Measurements from ENCODE around the gene GCK.
A peak's percentile ranks its signal among the peaks of the same experiment; 100 is the strongest.
"Not testable (repeated sequence)": the region's sequence is repeated elsewhere in the genome, so short reads cannot be mapped to it uniquely, and the experiment has no call there.

The GCK gene

GRCh38 chr7:44176486-44176885, 12.8 kb downstream of the GCK start:
- no peak for DNase-seq

GRCh38 chr7:44175730-44176129, 13.5 kb downstream of the GCK start:
- no peak for DNase-seq

DNA sequence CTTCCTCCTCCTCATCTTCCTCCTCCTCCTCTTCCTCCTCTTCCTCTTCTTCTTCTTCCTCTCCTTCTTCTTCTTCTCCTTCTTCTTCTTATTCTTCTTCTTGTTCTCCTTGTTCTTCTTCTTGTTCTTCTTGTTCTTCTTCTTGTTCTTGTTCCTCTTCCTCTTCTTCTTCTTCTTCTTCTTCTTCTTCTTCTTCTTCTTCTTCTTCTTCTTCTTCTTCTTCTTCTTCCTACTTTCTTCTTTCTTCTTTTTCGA, 14.6 kb downstream of the GCK start:
- DNase-seq = not testable (repeated sequence)

DNA sequence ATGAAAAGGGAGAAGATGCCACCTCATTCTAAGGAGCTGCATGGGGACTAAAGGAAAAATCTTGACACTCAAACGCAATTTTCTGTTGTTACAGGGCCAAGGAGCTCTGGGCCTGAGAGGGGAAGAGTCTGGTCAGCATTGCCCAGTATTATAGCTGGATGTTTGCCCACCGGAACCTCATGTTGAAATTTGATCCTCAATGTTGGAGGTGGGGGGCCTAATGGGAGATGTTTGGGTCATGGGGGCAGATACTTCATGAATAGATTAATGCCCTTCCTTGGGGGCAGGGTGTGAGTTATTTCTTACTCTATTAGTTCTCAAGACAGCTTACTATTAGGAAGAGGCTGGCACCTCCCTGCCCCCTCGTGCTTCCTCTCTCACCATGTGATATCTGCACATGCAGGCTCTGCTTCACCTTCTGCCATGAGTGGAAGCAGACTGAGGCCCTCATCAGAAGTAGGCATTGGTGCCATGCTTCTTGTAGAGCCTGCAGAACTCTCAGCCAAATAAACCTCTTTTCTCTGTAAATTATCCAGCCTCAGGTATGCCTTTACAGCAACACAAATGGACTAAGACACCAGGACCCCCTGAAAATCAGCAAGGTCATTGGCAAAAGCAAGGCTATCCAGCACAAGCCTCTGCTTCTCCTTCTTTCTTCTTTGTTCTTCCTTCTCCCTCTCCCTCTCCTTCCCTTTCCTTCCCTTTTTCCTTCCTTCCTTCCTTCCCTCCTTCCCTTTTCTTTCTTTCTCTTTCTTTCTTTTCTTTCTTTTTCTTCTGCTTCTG, 15.1 kb downstream of the GCK start:
- DNase-seq = no peak

GRCh38 chr7:44172803-44173424, 16.3 kb downstream of the GCK start:
- DNase-seq = peak; percentile 20

GRCh38 chr7:44172352-44172751, 16.9 kb downstream of the GCK start:
- no peak for DNase-seq

- DNase-seq = not testable (repeated sequence)
These were observed 17.3 kb downstream of the GCK start for GRCh38 chr7:44171901-44172300.

DNA sequence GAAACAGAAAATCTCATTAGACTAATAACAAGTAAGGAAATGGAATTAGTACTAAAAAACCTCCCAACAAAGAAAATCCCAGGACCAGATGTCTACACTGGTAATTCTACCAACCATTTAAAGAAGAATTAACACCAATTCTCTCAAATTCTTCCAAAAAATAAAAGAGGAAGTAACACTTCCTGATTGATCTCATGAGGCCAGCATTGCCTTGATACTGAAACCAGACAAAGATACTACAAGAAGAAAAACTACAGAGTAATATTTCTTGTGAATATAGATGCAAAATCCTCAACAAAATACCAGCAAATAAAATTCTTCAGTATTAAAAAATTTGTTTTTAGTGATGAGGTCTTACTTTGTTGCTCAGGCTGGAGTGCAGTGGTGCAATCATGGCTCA, 21.3 kb downstream of the GCK start:
- DNase-seq = no peak

- DNase-seq = no peak
These were observed 25.6 kb downstream of the GCK start for GRCh38 chr7:44163591-44163990.

GRCh38 chr7:44162785-44163395, 26.3 kb downstream of the GCK start:
- no peak for DNase-seq

GRCh38 chr7:44162179-44162578, 27.1 kb downstream of the GCK start:
- no peak for DNase-seq

- DNase-seq = no peak
These were observed 27.9 kb downstream of the GCK start for GRCh38 chr7:44161371-44161770.

- DNase-seq = no peak
These were observed 29.2 kb downstream of the GCK start for GRCh38 chr7:44159824-44160630.

- DNase-seq = no peak
These were observed 30.2 kb downstream of the GCK start for GRCh38 chr7:44158873-44159631.

DNA sequence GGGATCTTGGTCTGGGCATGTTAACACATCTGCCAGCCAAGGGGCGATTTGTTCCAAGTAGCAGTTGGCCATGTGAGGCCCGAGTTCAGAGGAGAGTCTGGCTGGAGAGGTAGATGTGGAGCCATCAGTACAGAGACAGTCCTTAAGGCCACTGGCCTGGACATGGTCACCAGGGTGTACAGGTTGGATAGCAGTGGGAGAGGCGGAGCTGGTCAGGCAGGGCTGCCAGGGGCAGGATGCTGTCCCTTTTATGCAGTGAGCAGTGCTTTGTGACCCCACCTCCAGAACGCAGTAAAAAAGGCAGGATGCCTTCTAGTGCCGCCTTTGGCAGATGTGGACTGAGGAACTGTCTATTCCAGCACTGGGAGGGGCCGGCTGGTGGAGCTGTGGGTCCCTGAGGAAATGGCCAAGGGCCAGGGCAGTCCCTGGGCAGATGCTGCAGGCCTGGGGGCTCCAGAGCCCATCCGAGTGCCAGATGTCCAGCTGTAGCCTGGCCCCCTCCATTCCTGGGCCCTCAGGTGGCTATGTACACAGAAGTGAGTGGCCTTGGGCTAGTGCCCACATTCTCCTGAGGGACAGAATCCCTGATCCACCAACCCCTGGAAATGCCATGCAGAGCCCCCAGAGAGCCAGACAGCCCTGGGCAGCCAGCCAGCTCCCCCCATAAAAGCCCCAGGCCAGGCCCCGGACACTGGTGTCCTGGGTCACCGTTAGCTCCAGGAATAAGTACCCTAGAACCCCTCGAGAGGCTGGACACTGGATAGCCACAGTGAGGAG, 31.0 kb downstream of the GCK start:
- no peak for DNase-seq

- no peak for DNase-seq
These were observed 31.8 kb downstream of the GCK start for GRCh38 chr7:44157116-44158080.

DNA sequence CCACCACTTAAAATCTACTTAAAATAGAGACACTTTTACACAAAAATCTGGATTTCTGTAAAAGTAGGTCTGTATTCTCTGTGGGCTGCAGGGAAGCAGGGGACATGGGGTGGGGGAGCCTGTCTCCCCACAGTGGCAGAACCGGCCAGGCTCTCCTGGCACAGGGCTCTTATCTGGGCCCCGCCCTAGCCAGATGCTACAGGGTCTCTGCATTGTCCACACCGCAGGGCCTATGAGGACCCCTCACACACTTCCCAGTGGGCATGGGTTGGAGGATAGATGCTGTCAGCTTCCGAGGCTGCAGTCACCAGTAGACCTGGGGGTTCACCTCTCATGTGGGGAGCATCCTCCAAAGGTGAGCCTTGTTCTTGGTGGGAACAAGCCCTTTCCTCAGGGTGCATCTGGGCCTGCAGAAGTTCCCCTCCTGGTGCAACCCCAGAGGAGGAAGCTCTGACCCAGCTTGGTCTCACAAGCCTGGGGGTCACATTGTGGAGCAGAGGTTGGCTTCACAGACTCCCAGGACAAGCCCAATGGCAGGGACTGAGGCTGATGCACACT, 32.7 kb downstream of the GCK start:
- no peak for DNase-seq

DNA sequence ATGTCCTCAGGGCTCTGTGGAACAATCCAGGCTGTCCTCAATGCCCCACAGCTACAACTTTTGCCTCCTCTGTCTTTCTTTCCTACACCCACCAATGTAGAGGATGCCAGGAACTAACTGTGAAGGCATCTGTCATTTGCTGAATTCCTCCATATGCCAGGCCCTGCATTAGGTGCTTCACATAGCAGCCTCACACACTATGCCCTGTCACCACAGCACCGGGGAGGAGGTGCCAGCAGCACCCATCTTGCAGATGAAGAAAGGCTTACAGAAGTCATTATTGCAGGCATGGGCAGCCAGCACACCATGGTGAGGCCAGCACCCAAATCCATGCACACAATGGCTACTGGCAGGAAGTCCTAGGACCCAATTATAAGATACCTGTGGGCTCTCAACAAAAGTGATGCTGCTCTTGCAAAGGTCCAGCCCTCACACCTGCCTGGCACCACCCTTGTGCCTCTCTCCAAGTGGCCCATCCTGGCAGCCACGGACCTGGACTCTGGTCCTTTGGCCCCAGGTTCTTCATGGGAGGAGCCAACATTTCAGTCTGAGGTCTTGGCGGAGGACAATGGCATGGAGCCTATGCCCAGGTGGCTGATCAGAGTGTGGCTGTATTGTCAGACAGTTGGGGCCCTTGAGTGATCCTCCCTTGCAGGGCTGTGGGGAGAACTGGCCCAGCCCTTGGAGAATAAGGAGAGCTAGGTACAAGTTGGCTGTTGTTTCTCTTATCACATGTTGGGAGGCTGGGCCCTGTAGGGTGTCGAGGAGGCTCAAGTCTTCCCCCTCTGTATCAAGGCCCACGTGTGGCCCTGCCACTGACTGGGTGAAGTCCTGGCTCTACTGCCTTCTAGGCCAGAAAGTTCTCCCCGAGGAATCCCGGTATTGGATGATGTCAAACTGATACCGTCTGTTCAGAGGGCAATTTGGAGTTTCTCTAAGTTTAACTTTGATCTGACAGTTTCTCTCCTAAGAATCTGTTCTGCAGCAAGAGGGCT, 33.8 kb downstream of the GCK start:
- no peak for DNase-seq

GRCh38 chr7:44154703-44155102, 34.5 kb downstream of the GCK start:
- DNase-seq = no peak

Data from NCI-H1436 (cell line).